ENCODE results near the gene SLC2A14.
"Not testable (repeated sequence)": the region's sequence is repeated elsewhere in the genome, so short reads cannot be mapped to it uniquely, and the experiment has no call there.

DNA sequence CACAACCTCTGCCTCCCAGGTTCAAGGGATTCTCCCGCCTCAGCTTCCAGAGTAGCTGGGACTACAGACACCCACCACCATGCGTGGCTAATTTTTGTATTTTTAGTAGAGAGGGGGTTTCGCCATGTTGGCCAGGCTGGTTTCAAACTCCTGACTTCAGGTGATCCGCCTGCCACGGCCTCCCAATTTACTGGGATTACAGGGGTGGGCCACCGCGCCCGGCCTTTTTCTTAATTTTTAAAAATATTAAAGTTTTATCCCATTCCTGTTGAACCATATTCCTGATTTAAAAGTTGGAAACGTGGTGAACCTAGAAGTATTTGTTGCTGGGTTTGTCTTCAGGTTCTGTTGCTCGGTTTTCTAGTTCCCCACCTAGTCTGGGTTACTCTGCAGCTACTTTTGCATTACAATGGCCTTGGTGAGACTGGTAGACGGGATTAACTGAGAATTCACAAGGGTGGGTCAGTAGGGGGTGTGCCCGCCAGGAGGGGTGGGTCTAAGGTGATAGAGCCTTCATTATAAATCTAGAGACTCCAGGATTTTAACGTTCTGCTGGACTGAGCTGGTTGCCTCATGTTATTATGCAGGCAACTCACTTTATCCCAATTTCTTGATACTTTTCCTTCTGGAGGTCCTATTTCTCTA, 83.7 kb downstream of the SLC2A14 start, which contains the start of gene NANOG:
- TF ChIP-seq, protein P1, sequence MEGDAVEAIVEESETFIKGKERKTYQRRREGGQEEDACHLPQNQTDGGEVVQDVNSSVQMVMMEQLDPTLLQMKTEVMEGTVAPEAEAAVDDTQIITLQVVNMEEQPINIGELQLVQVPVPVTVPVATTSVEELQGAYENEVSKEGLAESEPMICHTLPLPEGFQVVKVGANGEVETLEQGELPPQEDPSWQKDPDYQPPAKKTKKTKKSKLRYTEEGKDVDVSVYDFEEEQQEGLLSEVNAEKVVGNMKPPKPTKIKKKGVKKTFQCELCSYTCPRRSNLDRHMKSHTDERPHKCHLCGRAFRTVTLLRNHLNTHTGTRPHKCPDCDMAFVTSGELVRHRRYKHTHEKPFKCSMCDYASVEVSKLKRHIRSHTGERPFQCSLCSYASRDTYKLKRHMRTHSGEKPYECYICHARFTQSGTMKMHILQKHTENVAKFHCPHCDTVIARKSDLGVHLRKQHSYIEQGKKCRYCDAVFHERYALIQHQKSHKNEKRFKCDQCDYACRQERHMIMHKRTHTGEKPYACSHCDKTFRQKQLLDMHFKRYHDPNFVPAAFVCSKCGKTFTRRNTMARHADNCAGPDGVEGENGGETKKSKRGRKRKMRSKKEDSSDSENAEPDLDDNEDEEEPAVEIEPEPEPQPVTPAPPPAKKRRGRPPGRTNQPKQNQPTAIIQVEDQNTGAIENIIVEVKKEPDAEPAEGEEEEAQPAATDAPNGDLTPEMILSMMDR (IDR thresholded peaks at IDR 0.05), result not testable (repeated sequence)
- not testable (repeated sequence) for TF ChIP-seq POLR2A (IDR thresholded peaks at IDR 0.05)
